Transverse colon (tissue), 3 donors: Measurements from ENCODE around the gene CELF4.

Source experiments
- POLR2A ChIP-seq: fragments of 450-650 bp; IDR thresholded peaks from one replicate; pipeline ENCODE4 v1.6.1; 2016; ENCODE audit warnings: antibody characterized with exemption, mild to moderate bottlenecking, moderate library complexity
- TF ChIP-seq, protein P1 (sequence below), 5 experiments: fragments of 200-600 bp in 3 of 5; fragments of 450-650 bp in 2 of 5; sonication (generic) in 3 of 5; IDR thresholded peaks; 1 replicate in 2 of 5; 2 replicates in 3 of 5; pipeline ENCODE4 v1.5.1; 2016 to 2017; ENCODE audit warnings: antibody characterized with exemption in 5 of 5, inconsistent platforms in 3 of 5, mild to moderate bottlenecking in 2 of 5, moderate library complexity in 1 of 5

DNA sequence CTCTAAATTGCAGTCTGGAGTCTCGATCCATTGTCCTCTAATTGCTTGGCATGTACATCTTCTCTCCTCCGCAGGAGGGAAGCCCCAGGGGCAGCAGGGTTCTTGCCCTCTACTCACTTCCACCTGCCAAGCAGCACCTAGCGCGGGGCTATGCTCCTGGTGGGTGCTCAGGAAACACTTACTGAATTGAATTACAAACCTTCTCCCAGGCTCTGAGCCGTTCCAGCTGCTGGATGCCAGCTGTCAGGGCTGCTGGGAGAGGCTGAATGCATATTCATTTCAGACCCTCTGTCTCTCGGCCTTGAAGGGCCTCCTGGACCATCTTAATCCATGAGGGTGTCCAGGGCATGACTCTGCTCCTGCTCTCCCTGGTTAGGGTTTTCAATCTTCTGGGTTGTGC, 94.0 kb downstream of the CELF4 start:
- no peak for TF ChIP-seq POLR2A
- TF ChIP-seq, protein P1, sequence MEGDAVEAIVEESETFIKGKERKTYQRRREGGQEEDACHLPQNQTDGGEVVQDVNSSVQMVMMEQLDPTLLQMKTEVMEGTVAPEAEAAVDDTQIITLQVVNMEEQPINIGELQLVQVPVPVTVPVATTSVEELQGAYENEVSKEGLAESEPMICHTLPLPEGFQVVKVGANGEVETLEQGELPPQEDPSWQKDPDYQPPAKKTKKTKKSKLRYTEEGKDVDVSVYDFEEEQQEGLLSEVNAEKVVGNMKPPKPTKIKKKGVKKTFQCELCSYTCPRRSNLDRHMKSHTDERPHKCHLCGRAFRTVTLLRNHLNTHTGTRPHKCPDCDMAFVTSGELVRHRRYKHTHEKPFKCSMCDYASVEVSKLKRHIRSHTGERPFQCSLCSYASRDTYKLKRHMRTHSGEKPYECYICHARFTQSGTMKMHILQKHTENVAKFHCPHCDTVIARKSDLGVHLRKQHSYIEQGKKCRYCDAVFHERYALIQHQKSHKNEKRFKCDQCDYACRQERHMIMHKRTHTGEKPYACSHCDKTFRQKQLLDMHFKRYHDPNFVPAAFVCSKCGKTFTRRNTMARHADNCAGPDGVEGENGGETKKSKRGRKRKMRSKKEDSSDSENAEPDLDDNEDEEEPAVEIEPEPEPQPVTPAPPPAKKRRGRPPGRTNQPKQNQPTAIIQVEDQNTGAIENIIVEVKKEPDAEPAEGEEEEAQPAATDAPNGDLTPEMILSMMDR (IDR thresholded peaks at IDR 0.05), result no peak
